H1 (cell line): ENCODE data around the gene TENT4A. TPM values are rescaled to one million over a fixed set of nuclear protein-coding genes. Genes with fewer than 3 reads are reported as not detected.

Source experiments
- CTCF ChIA-PET: fragments of 300-600 bp; sonication (Branson Sonifier 250); formaldehyde crosslinking; loops from one replicate; lab custom pipeline; 2021; ENCODE audit not compliant: partially characterized antibody; lab: Charles Lee
- POLR2A ChIA-PET: fragments of 300-600 bp; sonication (Branson Sonifier 250); formaldehyde crosslinking; loops from one replicate; lab custom pipeline; 2021; ENCODE audit warnings: inconsistent platforms; ENCODE audit not compliant: partially characterized antibody; lab: Charles Lee
- DNase-seq, 2 experiments: peaks; one replicate each; pipeline versions ENCODE4 v3.0.0 to v3.0.0-alpha.2; 2010 to 2022; ENCODE audit warnings: low spot score in 2 of 2, low read depth in 1 of 2, mixed read lengths in 1 of 2
- FAIRE-seq: peaks from 2 replicates; lab custom pipeline; 2011; peaks lifted over from hg19 to GRCh38; lab: Jason Lieb, UNC
- H2AFZ ChIP-seq: 2 replicates; pipeline ENCODE4 v1.8.1; 2012; ENCODE audit warnings: low read length, inconsistent platforms
- H2AK5ac ChIP-seq: 2 replicates; pipeline ENCODE4 v1.6.1; 2013; ENCODE audit warnings: low read depth, low read length
- H2BK120ac ChIP-seq: replicated peaks from 2 replicates; pipeline ENCODE3; 2013; ENCODE audit warnings: low read depth, low read length, inconsistent platforms
- H2BK12ac ChIP-seq: 2 replicates; pipeline ENCODE4 v1.6.1; 2013; ENCODE audit warnings: low read depth, low read length
- H2BK15ac ChIP-seq: 2 replicates; pipeline ENCODE4 v1.6.1; 2013; ENCODE audit warnings: low read length
- H2BK20ac ChIP-seq: 2 replicates; pipeline ENCODE4 v1.6.1; 2013; ENCODE audit warnings: low read length
- H2BK5ac ChIP-seq: 2 replicates; pipeline ENCODE4 v1.6.1; 2013; ENCODE audit warnings: low read depth, low read length
- H3K14ac ChIP-seq: 2 replicates; pipeline ENCODE4 v1.6.1; 2013; ENCODE audit warnings: inconsistent platforms; ENCODE audit not compliant: insufficient read length
- H3K18ac ChIP-seq: 2 replicates; pipeline ENCODE4 v1.6.1; 2013; ENCODE audit warnings: low read length; ENCODE audit errors: extremely low read depth
- H3K23ac ChIP-seq: 2 replicates; pipeline ENCODE4 v1.6.1; 2013; ENCODE audit warnings: inconsistent platforms; ENCODE audit not compliant: insufficient read length
- H3K23me2 ChIP-seq: 2 replicates; pipeline ENCODE4 v1.6.1; 2013; ENCODE audit warnings: low read depth, low read length
- H3K27ac ChIP-seq: 2 replicates; pipeline ENCODE4 v1.6.1; 2011; ENCODE audit warnings: low read depth, low read length, inconsistent platforms
- H3K27me3 ChIP-seq, 4 experiments: replicated peaks in 1 of 4; 1 replicate in 1 of 4; 2 replicates in 3 of 4; pipeline versions ENCODE4 v1.6.1 to v1.8.1; 2011 to 2013; ENCODE audit warnings: low read length in 3 of 4, mild to moderate bottlenecking in 3 of 4, inconsistent platforms in 2 of 4, mixed read lengths in 2 of 4, moderate library complexity in 1 of 4; ENCODE audit not compliant: control insufficient read depth in 3 of 4, insufficient read depth in 3 of 4; ENCODE audit errors: extremely low read depth in 1 of 4
- H3K36me3 ChIP-seq, 4 experiments: 2 replicates each; pipeline versions ENCODE4 v1.6.1 to v1.8.1; 2011 to 2013; ENCODE audit warnings: mild to moderate bottlenecking in 4 of 4, low read length in 3 of 4, moderate library complexity in 2 of 4, control low read depth in 1 of 4, inconsistent platforms in 1 of 4; ENCODE audit not compliant: insufficient read depth in 4 of 4, control insufficient read depth in 2 of 4
- H3K4ac ChIP-seq: replicated peaks from 2 replicates; pipeline ENCODE3; 2013; ENCODE audit warnings: low read length, low read depth, mixed read lengths, inconsistent platforms; ENCODE audit not compliant: insufficient read length
- H3K4me1 ChIP-seq, 4 experiments: replicated peaks in 1 of 4; 1 replicate in 1 of 4; 2 replicates in 3 of 4; pipeline versions ENCODE4 v1.6.1 to v1.8.1; 2011 to 2013; ENCODE audit warnings: low read length in 3 of 4, inconsistent platforms in 2 of 4, mixed read lengths in 1 of 4; ENCODE audit not compliant: insufficient read depth in 4 of 4, control insufficient read depth in 3 of 4
- H3K4me2 ChIP-seq, 2 experiments: 2 replicates each; pipeline versions ENCODE4 v1.6.1 to v1.8.1; 2011 to 2013; ENCODE audit warnings: low read depth in 2 of 2, low read length in 2 of 2, control low read depth in 1 of 2, inconsistent platforms in 1 of 2, mild to moderate bottlenecking in 1 of 2; ENCODE audit not compliant: insufficient read depth in 1 of 2
- H3K4me3 ChIP-seq, 4 experiments: fragments of 200-600, 300-600 bp in 1 of 4; sonication (generic), shearing (Covaris generic), sonication (Bioruptor Twin) in 1 of 4; 2 replicates each; pipeline versions ENCODE4 v1.5.1 to v1.8.1; 2011 to 2016; ENCODE audit warnings: low read length in 4 of 4, low read depth in 3 of 4, control low read depth in 2 of 4, inconsistent platforms in 2 of 4, mild to moderate bottlenecking in 2 of 4, mixed read lengths in 1 of 4, moderate library complexity in 1 of 4; ENCODE audit not compliant: insufficient read depth in 2 of 4; ENCODE audit errors: extremely low read depth in 1 of 4
- H3K56ac ChIP-seq: replicated peaks from 2 replicates; pipeline ENCODE3; 2013; ENCODE audit warnings: low read depth, mild to moderate bottlenecking, mixed read lengths, low read length, inconsistent platforms; ENCODE audit not compliant: insufficient read length
- H3K79me1 ChIP-seq: 2 replicates; pipeline ENCODE4 v1.6.1; 2013; ENCODE audit warnings: low read depth, low read length, control low read depth
- H3K79me2 ChIP-seq, 2 experiments: 2 replicates each; pipeline versions ENCODE4 v1.6.1 to v1.8.1; 2012 to 2013; ENCODE audit warnings: low read length in 2 of 2, mild to moderate bottlenecking in 2 of 2, inconsistent platforms in 1 of 2; ENCODE audit not compliant: insufficient read depth in 2 of 2, control insufficient read depth in 1 of 2
- H3K9ac ChIP-seq, 4 experiments: replicated peaks in 1 of 4; 1 replicate in 1 of 4; 2 replicates in 3 of 4; pipeline versions ENCODE4 v1.6.1 to v1.8.1; 2011 to 2013; ENCODE audit warnings: low read depth in 3 of 4, low read length in 3 of 4, control low read depth in 2 of 4, mild to moderate bottlenecking in 2 of 4, moderate library complexity in 2 of 4, inconsistent platforms in 1 of 4; ENCODE audit errors: extremely low read depth in 1 of 4
- H3K9me3 ChIP-seq, 2 experiments: 2 replicates each; pipeline versions ENCODE4 v1.6.1 to v1.8.1; 2012 to 2013; ENCODE audit warnings: mild to moderate bottlenecking in 2 of 2, moderate library complexity in 2 of 2, control low read depth in 1 of 2, inconsistent platforms in 1 of 2, low read depth in 1 of 2, low read length in 1 of 2, mixed read lengths in 1 of 2; ENCODE audit not compliant: insufficient read depth in 2 of 2
- H4K20me1 ChIP-seq, 2 experiments: replicated peaks in 1 of 2; 2 replicates each; pipeline versions ENCODE3 to v1.8.1; 2011 to 2013; ENCODE audit warnings: inconsistent platforms in 2 of 2, low read length in 2 of 2, mild to moderate bottlenecking in 1 of 2; ENCODE audit not compliant: insufficient read depth in 2 of 2, control insufficient read depth in 1 of 2
- H4K5ac ChIP-seq: 2 replicates; pipeline ENCODE4 v1.6.1; 2013; ENCODE audit warnings: low read length, low read depth, mixed read lengths, inconsistent platforms; ENCODE audit not compliant: insufficient read length
- H4K8ac ChIP-seq: 2 replicates; pipeline ENCODE4 v1.8.0; 2013; ENCODE audit warnings: mild to moderate bottlenecking, moderate library complexity, low read length, inconsistent platforms; ENCODE audit not compliant: insufficient read depth; ENCODE audit errors: extremely low read depth
- H4K91ac ChIP-seq: replicated peaks from 2 replicates; pipeline ENCODE3; 2013; ENCODE audit warnings: low read length, mixed read lengths, inconsistent platforms; ENCODE audit not compliant: insufficient read length
- BACH1 ChIP-seq: IDR thresholded peaks from 2 replicates; pipeline ENCODE4 v1.6.1; 2012; ENCODE audit warnings: low read length, improper control_type of control experiment
- EP300 ChIP-seq, 2 experiments: IDR thresholded peaks; 1 replicate in 1 of 2; 2 replicates in 1 of 2; pipeline ENCODE4 v1.6.1; 2011 to 2012; ENCODE audit warnings: low read depth in 2 of 2, low read length in 2 of 2, mild to moderate bottlenecking in 2 of 2, borderline replicate concordance in 1 of 2, inconsistent platforms in 1 of 2, moderate library complexity in 1 of 2
- FOSL1 ChIP-seq: IDR thresholded peaks from 2 replicates; pipeline ENCODE4 v1.6.1; 2011; ENCODE audit warnings: mild to moderate bottlenecking, low read depth, low read length, moderate library complexity; ENCODE audit not compliant: insufficient read depth
- GTF2F1 ChIP-seq: IDR thresholded peaks from 2 replicates; pipeline ENCODE4 v1.6.1; 2012; ENCODE audit warnings: low read depth, low read length, improper control_type of control experiment, borderline replicate concordance
- HDAC2 ChIP-seq, 2 experiments: fragments of 300-600 bp in 1 of 2; sonication (generic) in 1 of 2; IDR thresholded peaks; 2 replicates each; pipeline ENCODE4 v1.6.1; 2011 to 2012; ENCODE audit warnings: low read depth in 2 of 2, low read length in 2 of 2, mild to moderate bottlenecking in 2 of 2, moderate library complexity in 2 of 2, borderline replicate concordance in 1 of 2, inconsistent platforms in 1 of 2
- POLR2A ChIP-seq, 2 experiments: IDR thresholded peaks; 1 replicate in 1 of 2; 2 replicates in 1 of 2; pipeline ENCODE4 v1.6.1; 2011; ENCODE audit warnings: low read depth in 2 of 2, low read length in 2 of 2, mild to moderate bottlenecking in 2 of 2; ENCODE audit errors: control extremely low read depth in 1 of 2
- SRF ChIP-seq: IDR thresholded peaks from 2 replicates; pipeline ENCODE4 v1.6.1; 2011; ENCODE audit warnings: mild to moderate bottlenecking, low read depth, low read length, moderate library complexity
- TEAD4 ChIP-seq: IDR thresholded peaks from 2 replicates; pipeline ENCODE4 v1.6.1; 2012; ENCODE audit warnings: low read depth, low read length, inconsistent platforms, mixed read lengths
- WGBS, 2 experiments: shearing (Covaris generic) in 1 of 2; methylation state at CpG; one replicate each; pipeline versions ENCODE4 v1.1.6 to v1.1.7; 2013 to 2015; ENCODE audit warnings: low lambda C conversion rate in 2 of 2, mixed read lengths in 2 of 2, inconsistent platforms in 1 of 2, low coverage in 1 of 2, missing lambda C conversion rate in 1 of 2; ENCODE audit not compliant: insufficient replicate concordance in 2 of 2, insufficient coverage in 1 of 2, insufficient read length in 1 of 2; ENCODE audit errors: extremely low coverage in 1 of 2, missing lambda C conversion rate in 1 of 2; 5-methylcytosine and 5-hydroxymethylcytosine counted together
- polyA plus RNA-seq, 7 experiments: library from polyadenylated mRNA; depleted of rRNA in 3 of 7; stranded (reverse) in 5 of 7; unstranded in 2 of 7; fragments of >200 nt in 5 of 7; fragments of 200-250 nt in 2 of 7; gene quantifications; 1 replicate in 5 of 7; 2 replicates in 1 of 7; 4 replicates in 1 of 7; pipeline versions ENCODE4 v1.2.1 to v1.2.3, GENCODE V29; 2011 to 2013; ENCODE audit warnings: missing spikeins in 2 of 7, mixed read lengths in 2 of 7
- total RNA-seq: library from RNA; stranded (reverse); fragmentation: NEBNext Ultra II Directional; extraction: Animal tissue kit (Norgen Biotek cat#: 25700); gene quantifications from 2 replicates; pipeline ENCODE4 v1.2.1, GENCODE V29; 2021
- TF ChIP-seq, protein P1 (sequence below): IDR thresholded peaks from 2 replicates; pipeline ENCODE4 v1.6.1; 2012; ENCODE audit warnings: inconsistent platforms

TENT4A gene
- total and polyA plus RNA-seq, 2 of the 8 experiments (the other 6 are each of a cell fraction or from before 2014, with no cell fraction given): 8.9 to 25.1 TPM

DNA sequence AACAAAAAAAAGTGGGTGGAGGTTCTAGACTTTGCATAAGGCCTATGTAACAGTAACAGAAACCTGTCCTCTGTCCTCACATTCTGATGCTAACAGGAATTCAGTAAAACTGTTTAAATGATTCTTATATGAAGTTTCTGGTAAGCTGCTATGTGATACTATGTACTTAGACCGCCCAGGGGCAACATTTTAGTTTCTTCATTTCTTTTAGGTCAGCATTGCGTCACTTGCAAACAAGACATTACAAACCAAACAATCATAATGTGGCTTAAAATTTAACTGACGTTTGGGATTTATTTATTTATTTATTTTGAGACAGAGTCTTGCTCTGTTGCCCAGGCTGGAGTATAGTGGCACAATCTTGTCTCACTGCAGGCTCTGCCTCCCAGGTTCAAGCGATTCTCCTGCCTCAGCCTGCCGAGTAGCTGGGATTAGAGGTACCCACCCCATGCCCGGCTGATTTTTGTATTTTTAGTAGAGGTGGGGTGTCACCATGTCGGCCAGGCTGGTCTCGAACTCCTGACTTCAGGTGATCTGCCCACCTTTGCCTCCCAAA is 44.3 kb downstream of the TENT4A start:
- no peak overlapping the region for H3K9ac ChIP-seq
- no peaks in the 10 kb centered on the region for H3K4me1 ChIP-seq
- H4K91ac ChIP-seq: no peak overlapping the region
- no peak overlapping the region for H3K4me3 ChIP-seq
- no peaks in the 10 kb centered on the region for H3K9me3 ChIP-seq
- WGBS, 2 experiments: 89% methylated on average over 8 of the region's 8 CpGs; no CpG with 5 or more reads in 1 of the 2 experiments
- no peak overlapping the region for H2BK20ac ChIP-seq
- no peak overlapping the region for H3K4me2 ChIP-seq
- no peak overlapping the region for H2BK12ac ChIP-seq
- POLR2A ChIA-PET: interaction anchor here (0.9 kb wide), 1 partner anchor 868 kb away, joined by 3 read pairs; no protein-coding TSS in a partner anchor
- no peak overlapping the region for H3K27ac ChIP-seq
- peaks cover 14 to 41% (median 23%) of the 10 kb centered on the region in 4 experiments; a peak in 7 of 8 replicates for H3K36me3 ChIP-seq
- no peak overlapping the region for H3K18ac ChIP-seq
- no peak overlapping the region for H2AK5ac ChIP-seq
- 0 out of 2 replicates have a peak, but pooled peaks cover 2% of the 10 kb centered on the region for H3K23me2 ChIP-seq
- no peak overlapping the region for H3K23ac ChIP-seq
- H3K4ac ChIP-seq: no peak overlapping the region
- no peak overlapping the region for H4K5ac ChIP-seq
- H3K79me1 ChIP-seq: peaks cover 2% of the 10 kb centered on the region; the same call in 1 of the 2 replicates
- H4K8ac ChIP-seq: no peak overlapping the region
- no peak overlapping the region for H2AFZ ChIP-seq
- no peak overlapping the region for H3K14ac ChIP-seq
- H2BK120ac ChIP-seq: no peak overlapping the region
- no peak overlapping the region for H2BK15ac ChIP-seq
- FAIRE-seq: no peak
- H3K56ac ChIP-seq: no peak overlapping the region
- H2BK5ac ChIP-seq: no peak overlapping the region
- no peak for DNase-seq
- CTCF ChIA-PET: interaction anchor here (1.2 to 5.1 kb wide), 3 partner anchors 8 to 30 kb away, joined by 3 to 20 read pairs (median 4); no protein-coding TSS in a partner anchor
- TF ChIP-seq POLR2A (IDR thresholded peaks at IDR 0.05; ENCODE audit: control extremely low read depth in 1 of 2, low read depth in 2 of 2, low read length in 2 of 2): no peak
- TF ChIP-seq HDAC2 (IDR thresholded peaks at IDR 0.05; ENCODE audit: borderline replicate concordance in 1 of 2, low read depth in 2 of 2, low read length in 2 of 2): no peak
- TF ChIP-seq FOSL1: no peak
- no peak for TF ChIP-seq BACH1
- no peak for TF ChIP-seq GTF2F1
- TF ChIP-seq SRF: no peak
- no peak for TF ChIP-seq TEAD4
- TF ChIP-seq EP300 (IDR thresholded peaks at IDR 0.05; ENCODE audit: borderline replicate concordance in 1 of 2, low read depth in 2 of 2, low read length in 2 of 2): no peak
- TF ChIP-seq, protein P1, sequence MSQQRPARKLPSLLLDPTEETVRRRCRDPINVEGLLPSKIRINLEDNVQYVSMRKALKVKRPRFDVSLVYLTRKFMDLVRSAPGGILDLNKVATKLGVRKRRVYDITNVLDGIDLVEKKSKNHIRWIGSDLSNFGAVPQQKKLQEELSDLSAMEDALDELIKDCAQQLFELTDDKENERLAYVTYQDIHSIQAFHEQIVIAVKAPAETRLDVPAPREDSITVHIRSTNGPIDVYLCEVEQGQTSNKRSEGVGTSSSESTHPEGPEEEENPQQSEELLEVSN: no peak
- no peaks in the 10 kb centered on the region for H3K79me2 ChIP-seq
- peaks cover 0 to 6% of the 10 kb centered on the region in 2 experiments for H4K20me1 ChIP-seq
- H3K27me3 ChIP-seq: no peaks in the 10 kb centered on the region
